GM12873 (cell line): ENCODE results near the gene PIGC.

Experiments used
- CTCF ChIP-seq: IDR thresholded peaks from 2 replicates; pipeline ENCODE4 v1.5.1; 2012; ENCODE audit warnings: low read depth, mild to moderate bottlenecking, moderate library complexity, low read length, control low read depth; ENCODE audit not compliant: insufficient read depth; ENCODE audit errors: missing control alignments

Gene PIGC

GRCh38 chr1:172405912-172406311 lies 38.0 kb downstream of the PIGC start:
- no peak for TF ChIP-seq CTCF

- TF ChIP-seq CTCF = no peak
Observed at GRCh38 chr1:172404121-172404520, 39.7 kb downstream of the PIGC start.

GRCh38 chr1:172402878-172403569 lies 40.8 kb downstream of the PIGC start:
- no peak for TF ChIP-seq CTCF

GRCh38 chr1:172401892-172402291 lies 42.0 kb downstream of the PIGC start:
- TF ChIP-seq CTCF = peak; percentile 41

- no peak for TF ChIP-seq CTCF
Observed at GRCh38 chr1:172401477-172401876, 42.4 kb downstream of the PIGC start.

- no peak for TF ChIP-seq CTCF
Observed at GRCh38 chr1:172400722-172401105, 43.2 kb downstream of the PIGC start.

GRCh38 chr1:172399756-172400721 lies 43.8 kb downstream of the PIGC start:
- no peak for TF ChIP-seq CTCF
